OCI-LY7 (cell line): ENCODE data around the gene XIRP2. TPM values are rescaled to one million over a fixed set of nuclear protein-coding genes. Genes with fewer than 3 reads are reported as not detected.

Source experiments
- BruUV-seq: library from RNA; stranded (reverse); fragments of 400-500 nt; replicated peaks from 2 replicates; lab custom pipeline; 2021; lab: Mats Ljungman, UMichigan
- CTCF ChIA-PET: fragments of 300-600 bp; sonication (Branson Sonifier 250); formaldehyde crosslinking; loops from one replicate; lab custom pipeline; 2022; ENCODE audit warnings: antibody characterized with exemption; ENCODE audit not compliant: unreplicated experiment; lab: Charles Lee
- POLR2A ChIA-PET: fragments of 300-600 bp; sonication (Branson Sonifier 250); formaldehyde crosslinking; loops from one replicate; lab custom pipeline; 2022; ENCODE audit warnings: antibody characterized with exemption; lab: Charles Lee
- DNase-seq: peaks from one replicate; pipeline ENCODE4 v3.0.0-alpha.2; 2015; ENCODE audit warnings: low spot score
- H2AFZ ChIP-seq: fragments of 200-600 bp; sonication (generic), shearing (Covaris generic); 2 replicates; pipeline ENCODE4 v1.6.1; 2014; ENCODE audit warnings: mild to moderate bottlenecking, antibody characterized with exemption, low read length, moderate library complexity
- H3K27ac ChIP-seq: fragments of 200-600 bp; sonication (generic); 2 replicates; pipeline ENCODE4 v1.5.1; 2014; ENCODE audit warnings: mixed run types, low read depth, mild to moderate bottlenecking, moderate library complexity, low read length, inconsistent platforms; ENCODE audit not compliant: poor library complexity, severe bottlenecking
- H3K36me3 ChIP-seq: fragments of 200-600 bp; sonication (generic); 2 replicates; pipeline ENCODE4 v1.6.1; 2014; ENCODE audit warnings: mild to moderate bottlenecking, antibody characterized with exemption, low read length, moderate library complexity, mixed read lengths; ENCODE audit not compliant: insufficient read depth
- H3K4me1 ChIP-seq: fragments of 200-600 bp; sonication (generic); 2 replicates; pipeline ENCODE4 v1.5.1; 2014; ENCODE audit warnings: mild to moderate bottlenecking, low read length; ENCODE audit not compliant: insufficient read depth, poor library complexity, severe bottlenecking
- H3K4me2 ChIP-seq: fragments of 200-600 bp; sonication (generic); 2 replicates; pipeline ENCODE4 v1.6.1; 2014; ENCODE audit warnings: mild to moderate bottlenecking, low read length
- H3K4me3 ChIP-seq: fragments of 200-600 bp; sonication (generic); 2 replicates; pipeline ENCODE4 v1.5.1; 2014; ENCODE audit warnings: mild to moderate bottlenecking, low read depth, low read length; ENCODE audit not compliant: poor library complexity, severe bottlenecking
- H3K79me2 ChIP-seq: fragments of 200-600 bp; sonication (generic); 2 replicates; pipeline ENCODE4 v1.6.1; 2016; ENCODE audit warnings: low read depth, mild to moderate bottlenecking, low read length, moderate library complexity, mixed read lengths; ENCODE audit not compliant: insufficient read depth
- H3K9me2 ChIP-seq: fragments of 200-600 bp; sonication (generic); 2 replicates; pipeline ENCODE4 v1.6.1; 2016; ENCODE audit warnings: mild to moderate bottlenecking, low read length, mixed read lengths; ENCODE audit not compliant: insufficient read depth
- H3K9me3 ChIP-seq: fragments of 200-600 bp; sonication (generic); 2 replicates; pipeline ENCODE4 v1.6.1; 2014; ENCODE audit warnings: mild to moderate bottlenecking, mixed run types, low read length, mixed read lengths
- H4K20me1 ChIP-seq: fragments of 200-600 bp; sonication (generic); 2 replicates; pipeline ENCODE4 v1.6.1; 2014; ENCODE audit warnings: mild to moderate bottlenecking, antibody characterized with exemption, low read length, moderate library complexity, mixed read lengths; ENCODE audit not compliant: insufficient read depth
- CTCF ChIP-seq: fragments of 200-600 bp; sonication (generic); conservative IDR thresholded peaks from 2 replicates; pipeline ENCODE4 v1.5.1; 2014; ENCODE audit warnings: mild to moderate bottlenecking, antibody characterized with exemption, low read length, moderate library complexity, mixed read lengths
- EZH2phosphoT487 ChIP-seq: fragments of 200-600 bp; sonication (generic); IDR thresholded peaks from 2 replicates; pipeline ENCODE4 v1.6.1; 2018; ENCODE audit warnings: low read depth, borderline replicate concordance, mild to moderate bottlenecking, mixed run types, antibody characterized with exemption, low read length, moderate library complexity, mixed read lengths
- intact Hi-C: fragments of 100-400 bp; cut with micrococcal nuclease; formaldehyde crosslinking; loops from one replicate; pipeline ENCODE4 v1.10.0; 2022; ENCODE audit not compliant: unreplicated experiment
- total RNA-seq, 2 experiments: library from RNA; depleted of rRNA in 1 of 2; stranded (reverse); fragments of >200 nt in 1 of 2; shearing (Covaris generic) in 1 of 2; gene quantifications; 2 replicates each; pipeline ENCODE4 v1.2.3, GENCODE V29; 2014 to 2022

The XIRP2 gene
- total RNA-seq, 2 experiments from 2014 or later, result not detected

- DNase-seq, result no peak
- POLR2A ChIA-PET, result no interaction called here
- CTCF ChIA-PET, result no interaction called here
- Histone ChIP-seq H3K9me2 (no peaks in the 10 kb centered on the region), H2AFZ (no peak within 1 kb of the TSS), H4K20me1 (no peaks in the 10 kb centered on the region), H3K9me3 (no peaks in the 10 kb centered on the region), H3K27ac (no peak within 1 kb of the TSS), H3K79me2 (no peaks in the 10 kb centered on the region), H3K4me1 (no peaks in the 10 kb centered on the region), H3K36me3 (no peaks in the 10 kb centered on the region), H3K4me3 (no peak within 1 kb of the TSS), H3K4me2 (no peak within 1 kb of the TSS)
- intact Hi-C loops, result no loop called here
- TF ChIP-seq EZH2phosphoT487 (no peak), CTCF (no peak)
- BruUV-seq, result no TSS peak
Observed at GRCh38 chr2:167292430-167293171, 404.3 kb downstream of the XIRP2 start, which contains the start of gene B3GALT1. TSS of gene B3GALT1 (plus strand) at chr2:167293001.

- no peak for DNase-seq
- Histone ChIP-seq H3K4me3 (no peak overlapping the region), H4K20me1 (no peaks in the 10 kb centered on the region), H2AFZ (no peak overlapping the region), H3K9me3 (no peaks in the 10 kb centered on the region), H3K4me1 (no peaks in the 10 kb centered on the region), H3K9me2 (no peaks in the 10 kb centered on the region), H3K4me2 (no peak overlapping the region), H3K79me2 (no peaks in the 10 kb centered on the region), H3K36me3 (no peaks in the 10 kb centered on the region), H3K27ac (no peak overlapping the region)
- intact Hi-C loops, result no loop called here
- no peak for TF ChIP-seq CTCF
- TF ChIP-seq EZH2phosphoT487, result no peak
- ChIA-PET POLR2A (no interaction called here), CTCF (no interaction called here)
- BruUV-seq, result no TSS peak
Observed at GRCh38 chr2:167293172-167293781, 405.0 kb downstream of the XIRP2 start.
